Naive thymus-derived CD8-positive, alpha-beta T cell (primary cell): ENCODE data around the gene DIAPH2. TPM values are rescaled to one million over a fixed set of nuclear protein-coding genes. Genes with fewer than 3 reads are reported as not detected.

Source experiments
- ATAC-seq, 2 donors: fragments of 150-1000 bp; cut with Tn5 transposase in 1 of 2; sonication (Bioruptor Pico), chemical (Tn5 transposase) in 1 of 2; 1 replicate in 1 of 2; 2 replicates in 1 of 2; pipeline ENCODE4 v1.10.0; 2021; ENCODE audit warnings: mild to moderate bottlenecking in 2 of 2, moderate library complexity in 2 of 2
- POLR2A ChIA-PET: fragments of 350-600 bp; sonication (Branson Sonifier 250); formaldehyde crosslinking; loops from one replicate; lab custom pipeline; 2021; ENCODE audit warnings: antibody characterized with exemption; lab: Charles Lee
- DNase-seq, 10 donors: peaks; one replicate each; pipeline versions ENCODE4 v3.0.0 to v3.0.0-alpha.2; 2020 to 2022
- H3K27ac Mint-ChIP-seq, 10 donors: one replicate each; pipeline ENCODE4 v1.8.0; 2020 to 2022; ENCODE audit warnings: mild to moderate bottlenecking in 10 of 10, mixed read lengths in 10 of 10, moderate library complexity in 4 of 10, inconsistent platforms in 1 of 10
- H3K27me3 Mint-ChIP-seq, 5 donors: one replicate each; pipeline ENCODE4 v1.8.0; 2021 to 2022; ENCODE audit warnings: mixed read lengths in 5 of 5
- H3K36me3 Mint-ChIP-seq, 3 donors: one replicate each; pipeline ENCODE4 v1.8.0; 2020 to 2022; ENCODE audit warnings: mixed read lengths in 3 of 3, mild to moderate bottlenecking in 2 of 3, inconsistent platforms in 1 of 3
- H3K4me1 Mint-ChIP-seq, 4 donors: one replicate each; pipeline ENCODE4 v1.8.0; 2021 to 2022; ENCODE audit warnings: mixed read lengths in 4 of 4
- H3K4me3 Mint-ChIP-seq, 10 donors: one replicate each; pipeline ENCODE4 v1.8.0; 2020 to 2022; ENCODE audit warnings: mild to moderate bottlenecking in 10 of 10, mixed read lengths in 10 of 10, moderate library complexity in 6 of 10, inconsistent platforms in 1 of 10
- H3K9me3 Mint-ChIP-seq, 9 donors: one replicate each; pipeline ENCODE4 v1.8.0; 2020 to 2022; ENCODE audit warnings: mixed read lengths in 9 of 9, mild to moderate bottlenecking in 3 of 9, inconsistent platforms in 1 of 9, moderate library complexity in 1 of 9
- polyA plus RNA-seq, 3 donors: library from polyadenylated mRNA; unstranded; fragments of 300-500 nt; fragmentation: Illumina TruSeq; gene quantifications; one replicate each; pipeline ENCODE4 v1.2.3, GENCODE V29; 2021
- total RNA-seq, 8 experiments: library from RNA in 2 of 8; stranded (reverse) in 2 of 8; gene quantifications; one replicate each; pipeline ENCODE4 v1.2.3 and lab custom pipeline; 2021 to 2026

The DIAPH2 gene
- total RNA-seq (1 to 10 TPM; 6.1 TPM), polyA plus RNA-seq (1 to 10 TPM; 4.2 to 5.9 (median 5.5) TPM), total RNA-seq (lab: John Stamatoyannopoulos, UW) (10.9 to 29.7 (median 14.7) reads per million in 6 experiments)

- POLR2A ChIA-PET, result no interaction called here
- ATAC-seq (peak; percentile 83 to 84), DNase-seq (peak; percentile 44 to 78 (median 62))
- Mint-ChIP-seq H3K4me3 (peak within 1 kb of the TSS; percentile 85 to 98 (median 93)), H3K9me3 (no peaks in the 10 kb centered on the region), H3K4me1 (peaks cover 12 to 39% (median 25%) of the 10 kb centered on the region in 4 donors), H3K27ac (peak within 1 kb of the TSS; percentile 81 to 92 (median 87)), H3K36me3 (no peaks in the 10 kb centered on the region), H3K27me3 (no peaks in the 10 kb centered on the region)
Observed at GRCh38 chrX:96684339-96685209, at the start of gene DIAPH2. Gene DIAPH2, plus strand, starts transcription at chrX:96684842.

GRCh38 chrX:96650023-96650422 lies 34.6 kb upstream of the DIAPH2 start:
- ATAC-seq, result no peak
- POLR2A ChIA-PET, result no interaction called here
- no peak overlapping the region for H3K27ac Mint-ChIP-seq
- DNase-seq, result no peak
- no peak overlapping the region for H3K4me3 Mint-ChIP-seq
- H3K9me3 Mint-ChIP-seq, result no peaks in the 10 kb centered on the region
- H3K4me1 Mint-ChIP-seq, result peaks cover 0 to 2% (median 0%) of the 10 kb centered on the region in 4 donors
- H3K36me3 Mint-ChIP-seq, result no peaks in the 10 kb centered on the region
- peaks cover 0 to 6% (median 0%) of the 10 kb centered on the region in 5 donors for H3K27me3 Mint-ChIP-seq

- Mint-ChIP-seq H3K27me3 (peaks cover 0 to 17% (median 3%) of the 10 kb centered on the region in 5 donors), H3K4me3 (no peak overlapping the region), H3K36me3 (no peaks in the 10 kb centered on the region), H3K9me3 (peaks cover 0 to 1% (median 0%) of the 10 kb centered on the region in 9 donors), H3K27ac (no peak overlapping the region), H3K4me1 (no peaks in the 10 kb centered on the region)
- no peak for ATAC-seq
- POLR2A ChIA-PET, result no interaction called here
- DNase-seq, result no peak
Observed at GRCh38 chrX:96655947-96656623, 28.6 kb upstream of the DIAPH2 start.

- H3K27me3 Mint-ChIP-seq, result no peaks in the 10 kb centered on the region
- H3K4me3 Mint-ChIP-seq, result peak overlapping the region in 8 of 10 donors; percentile 27 to 70 (median 54)
- H3K36me3 Mint-ChIP-seq, result no peaks in the 10 kb centered on the region
- H3K9me3 Mint-ChIP-seq, result no peaks in the 10 kb centered on the region
- POLR2A ChIA-PET, result no interaction called here
- DNase-seq (peak in 5 of 10 donors; percentile 6 to 47 (median 13)), ATAC-seq (peak; percentile 49 to 72)
- H3K27ac Mint-ChIP-seq, result peak overlapping the region in 7 of 10 donors; percentile 15 to 78 (median 65)
- peaks cover 12 to 33% (median 21%) of the 10 kb centered on the region in 4 donors for H3K4me1 Mint-ChIP-seq
Observed at GRCh38 chrX:96682516-96682915, 2.1 kb upstream of the DIAPH2 start.

- Mint-ChIP-seq H3K4me1 (peaks cover 12 to 39% (median 24%) of the 10 kb centered on the region in 4 donors), H3K9me3 (no peaks in the 10 kb centered on the region)
Observed at GRCh38 chrX:96683997-96684338, 674 bp upstream of the DIAPH2 start.

GRCh38 chrX:96685210-96686099 lies 813 bp downstream of the DIAPH2 start:
- POLR2A ChIA-PET, result no interaction called here

More at GRCh38 chrX:96683997-96684338, 674 bp upstream of the DIAPH2 start:
- no peak for ATAC-seq
- DNase-seq, result peak in 1 of 10 donors; percentile 1
- Mint-ChIP-seq H3K27me3 (no peaks in the 10 kb centered on the region), H3K4me3 (peak overlapping the region; percentile 85 to 98 (median 93)), H3K27ac (peak overlapping the region in 6 of 10 donors; percentile 4 to 90 (median 79)), H3K36me3 (no peaks in the 10 kb centered on the region)
- POLR2A ChIA-PET, result no interaction called here

GRCh38 chrX:96687776-96688175 lies 3.1 kb downstream of the DIAPH2 start:
- no peak overlapping the region for H3K27ac Mint-ChIP-seq
- no peaks in the 10 kb centered on the region for H3K9me3 Mint-ChIP-seq
- H3K27me3 Mint-ChIP-seq, result no peaks in the 10 kb centered on the region
- DNase-seq, result no peak
- POLR2A ChIA-PET, result no interaction called here
- no peak for ATAC-seq
- peaks cover 3 to 36% (median 21%) of the 10 kb centered on the region in 4 donors for H3K4me1 Mint-ChIP-seq
- H3K36me3 Mint-ChIP-seq, result no peaks in the 10 kb centered on the region
- H3K4me3 Mint-ChIP-seq, result no peak overlapping the region

More at GRCh38 chrX:96685210-96686099, 813 bp downstream of the DIAPH2 start:
- peak; percentile 3 to 62 (median 17) for DNase-seq
- Mint-ChIP-seq H3K36me3 (no peaks in the 10 kb centered on the region), H3K27ac (peak overlapping the region; percentile 75 to 92 (median 86)), H3K9me3 (no peaks in the 10 kb centered on the region), H3K4me1 (peaks cover 12 to 41% (median 26%) of the 10 kb centered on the region in 4 donors), H3K27me3 (no peaks in the 10 kb centered on the region), H3K4me3 (peak overlapping the region; percentile 85 to 98 (median 93))
- peak; percentile 39 to 44 for ATAC-seq

- no peak overlapping the region for H3K4me3 Mint-ChIP-seq
- POLR2A ChIA-PET, result no interaction called here
- H3K4me1 Mint-ChIP-seq, result peaks cover 0 to 35% (median 17%) of the 10 kb centered on the region in 4 donors
- H3K9me3 Mint-ChIP-seq, result no peaks in the 10 kb centered on the region
- no peak for DNase-seq
- peak overlapping the region in 1 of 10 donors; percentile 37 for H3K27ac Mint-ChIP-seq
- ATAC-seq, result no peak
- no peaks in the 10 kb centered on the region for H3K36me3 Mint-ChIP-seq
- no peaks in the 10 kb centered on the region for H3K27me3 Mint-ChIP-seq
Observed at GRCh38 chrX:96688789-96689188, 4.1 kb downstream of the DIAPH2 start.

GRCh38 chrX:96689991-96690390 lies 5.3 kb downstream of the DIAPH2 start:
- Mint-ChIP-seq H3K9me3 (no peaks in the 10 kb centered on the region), H3K4me1 (peaks cover 0 to 31% (median 12%) of the 10 kb centered on the region in 4 donors), H3K27ac (no peak overlapping the region), H3K27me3 (no peaks in the 10 kb centered on the region), H3K4me3 (no peak overlapping the region), H3K36me3 (no peaks in the 10 kb centered on the region)
- ATAC-seq (no peak), DNase-seq (no peak)
- POLR2A ChIA-PET, result no interaction called here

- peaks cover 0 to 16% (median 5%) of the 10 kb centered on the region in 4 donors for H3K4me1 Mint-ChIP-seq
- POLR2A ChIA-PET, result no interaction called here
- no peak overlapping the region for H3K27ac Mint-ChIP-seq
- no peak for ATAC-seq
- H3K4me3 Mint-ChIP-seq, result no peak overlapping the region
- no peaks in the 10 kb centered on the region for H3K9me3 Mint-ChIP-seq
- no peaks in the 10 kb centered on the region for H3K27me3 Mint-ChIP-seq
- DNase-seq, result no peak
- no peaks in the 10 kb centered on the region for H3K36me3 Mint-ChIP-seq
Observed at GRCh38 chrX:96692454-96692853, 7.8 kb downstream of the DIAPH2 start.

GRCh38 chrX:96692890-96693289 lies 8.2 kb downstream of the DIAPH2 start:
- POLR2A ChIA-PET, result no interaction called here
- Mint-ChIP-seq H3K4me1 (peaks cover 0 to 14% (median 4%) of the 10 kb centered on the region in 4 donors), H3K36me3 (no peaks in the 10 kb centered on the region), H3K27me3 (no peaks in the 10 kb centered on the region), H3K4me3 (no peak overlapping the region), H3K9me3 (no peaks in the 10 kb centered on the region), H3K27ac (peak overlapping the region in 1 of 10 donors; percentile 18)
- DNase-seq (no peak), ATAC-seq (no peak)

GRCh38 chrX:96693407-96693806 lies 8.8 kb downstream of the DIAPH2 start:
- ATAC-seq (no peak), DNase-seq (no peak)
- peak overlapping the region in 1 of 10 donors; percentile 18 for H3K27ac Mint-ChIP-seq
- no peaks in the 10 kb centered on the region for H3K9me3 Mint-ChIP-seq
- H3K27me3 Mint-ChIP-seq, result no peaks in the 10 kb centered on the region
- peaks cover 0 to 4% (median 0%) of the 10 kb centered on the region in 3 donors for H3K36me3 Mint-ChIP-seq
- peaks cover 0 to 16% (median 7%) of the 10 kb centered on the region in 4 donors for H3K4me1 Mint-ChIP-seq
- H3K4me3 Mint-ChIP-seq, result no peak overlapping the region
- POLR2A ChIA-PET, result no interaction called here
